GM21360 (cell line): Measurements from ENCODE around the gene PPFIA1.
"Not testable (repeated sequence)": the region's sequence is repeated elsewhere in the genome, so short reads cannot be mapped to it uniquely, and the experiment has no call there.

ENCODE experiments used
- ATAC-seq: cut with Tn5 transposase; IDR thresholded peaks from one replicate; pipeline ENCODE4 v1.9.1; 2021; ENCODE audit warnings: mild to moderate bottlenecking, moderate library complexity; ENCODE audit not compliant: unreplicated experiment

PPFIA1 gene

DNA sequence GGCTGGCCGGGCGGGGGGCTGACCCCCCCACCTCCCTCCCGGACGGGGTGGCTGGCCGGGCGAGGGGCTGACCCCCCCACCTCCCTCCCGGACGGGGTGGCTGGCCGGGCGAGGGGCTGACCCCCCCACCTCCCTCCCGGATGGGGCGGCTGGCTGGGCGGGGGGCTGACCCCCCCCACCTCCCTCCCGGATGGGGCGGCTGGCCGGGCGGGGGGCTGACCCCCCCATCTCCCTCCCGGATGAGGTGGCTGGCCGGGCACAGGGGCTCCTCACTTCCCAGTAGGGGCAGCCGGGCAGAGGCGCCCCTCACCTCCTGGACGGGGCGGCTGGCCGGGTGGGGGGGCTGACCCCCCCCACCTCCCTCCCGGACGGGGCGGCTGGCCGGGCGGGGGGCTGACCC lies 24.7 kb downstream of the PPFIA1 start:
- not testable (repeated sequence) for ATAC-seq

DNA sequence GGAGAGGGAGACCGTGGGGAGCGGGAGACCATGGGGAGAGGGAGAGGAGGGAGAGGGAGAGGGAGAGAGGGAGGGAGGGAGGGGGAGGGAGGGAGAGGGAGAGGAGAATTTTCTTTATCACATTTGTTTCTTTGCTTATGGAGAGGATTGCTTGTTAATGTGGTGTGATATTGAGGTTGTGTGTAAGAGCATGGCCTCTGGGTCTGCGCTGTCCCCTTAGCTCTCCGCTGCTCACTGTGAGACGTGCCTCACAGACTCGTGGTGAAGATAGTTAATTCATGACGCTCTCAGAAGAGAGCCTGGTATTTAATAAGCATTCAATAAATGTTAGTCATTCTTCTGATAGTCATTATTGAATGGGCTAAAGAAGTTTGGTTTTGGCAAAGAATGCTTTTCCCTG lies 26.2 kb downstream of the PPFIA1 start:
- ATAC-seq: no peak

DNA sequence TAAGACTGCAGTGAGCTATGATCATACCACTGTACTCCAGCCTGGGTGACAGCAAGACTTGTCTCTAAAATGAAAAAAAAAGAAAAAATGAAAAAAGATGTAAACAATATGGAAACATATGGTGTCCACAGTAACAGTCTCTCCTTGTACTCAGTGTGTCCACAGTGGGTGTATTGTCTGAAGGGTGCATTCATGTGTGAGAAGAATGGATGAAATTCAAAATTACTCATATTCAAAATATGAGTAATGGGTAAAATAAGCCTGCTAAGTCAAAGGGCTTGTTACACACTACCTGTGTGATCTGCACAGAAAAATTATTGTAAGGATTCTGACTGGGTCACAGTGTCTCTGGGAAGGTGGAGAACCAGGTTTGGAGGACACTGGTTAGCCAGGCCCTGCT lies 26.9 kb downstream of the PPFIA1 start:
- ATAC-seq: no peak

DNA sequence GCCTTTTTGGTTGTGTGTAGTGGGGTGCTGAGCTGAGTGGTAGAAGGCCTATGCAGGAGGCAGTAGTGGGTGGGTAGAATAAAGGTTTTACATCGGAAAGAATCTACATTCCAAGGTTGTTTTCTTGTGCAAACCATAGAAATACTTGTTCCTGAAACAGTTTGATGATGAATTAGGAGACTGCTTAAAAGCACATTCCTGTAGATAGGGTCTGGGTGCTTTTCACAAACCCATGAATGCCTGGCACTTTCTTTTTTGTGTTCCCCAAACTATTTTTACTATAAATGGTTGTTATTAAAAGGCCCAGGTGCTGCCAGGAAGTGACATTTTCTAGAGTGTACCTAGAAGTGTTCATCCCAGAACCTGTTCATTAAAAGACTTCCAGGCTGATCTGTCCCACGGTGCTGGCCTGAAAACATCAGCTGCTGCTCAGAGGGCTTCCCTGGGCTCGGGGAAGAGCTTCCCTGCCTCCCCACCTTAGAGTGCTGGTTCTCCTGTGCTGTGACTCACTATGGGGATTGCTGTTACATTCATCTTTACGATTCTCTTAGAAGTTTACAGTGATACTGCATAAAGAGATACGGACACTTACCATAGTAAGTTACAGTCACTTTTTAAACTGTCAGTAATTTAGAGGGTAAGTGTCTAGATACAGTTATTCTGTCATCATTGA lies 27.9 kb downstream of the PPFIA1 start:
- no peak for ATAC-seq

DNA sequence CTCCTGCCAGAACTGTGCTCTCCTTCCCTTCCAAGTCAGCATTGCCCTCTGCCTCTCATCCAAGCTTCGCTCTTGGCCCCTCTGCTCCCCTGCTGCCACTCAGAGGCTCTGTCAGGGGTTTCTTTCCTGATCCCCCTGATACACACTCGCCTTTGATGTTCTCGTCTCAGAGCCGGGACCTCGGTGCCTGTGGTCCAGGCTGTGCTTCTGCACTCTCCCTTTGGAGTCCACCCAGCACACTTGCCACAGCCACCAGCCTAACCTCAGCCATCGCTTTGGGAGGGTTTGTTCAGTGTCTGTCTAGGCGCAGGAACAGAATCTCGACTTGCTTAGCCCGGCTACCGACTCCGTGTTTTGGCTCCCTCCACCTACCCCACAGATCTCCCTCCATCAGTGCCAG lies 29.1 kb downstream of the PPFIA1 start:
- no peak for ATAC-seq

DNA sequence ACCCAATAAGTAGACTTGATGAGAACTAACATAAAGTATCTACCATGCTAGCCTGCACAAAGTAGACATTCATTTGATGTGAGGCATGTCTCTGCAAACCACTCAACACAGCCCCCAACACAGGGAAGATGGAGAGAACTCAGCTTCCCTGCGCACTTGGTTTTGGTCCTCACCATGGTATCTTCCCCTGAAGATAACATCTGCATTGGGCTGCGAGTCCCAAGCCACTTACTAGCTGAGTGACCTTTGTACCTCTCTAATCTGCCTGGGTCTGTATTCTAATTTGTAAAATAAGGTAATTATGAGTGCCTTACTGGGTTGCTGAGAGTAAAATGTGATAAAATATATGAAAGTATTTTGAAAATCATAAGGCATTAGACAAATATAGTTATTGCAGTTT lies 30.7 kb downstream of the PPFIA1 start:
- ATAC-seq: no peak

DNA sequence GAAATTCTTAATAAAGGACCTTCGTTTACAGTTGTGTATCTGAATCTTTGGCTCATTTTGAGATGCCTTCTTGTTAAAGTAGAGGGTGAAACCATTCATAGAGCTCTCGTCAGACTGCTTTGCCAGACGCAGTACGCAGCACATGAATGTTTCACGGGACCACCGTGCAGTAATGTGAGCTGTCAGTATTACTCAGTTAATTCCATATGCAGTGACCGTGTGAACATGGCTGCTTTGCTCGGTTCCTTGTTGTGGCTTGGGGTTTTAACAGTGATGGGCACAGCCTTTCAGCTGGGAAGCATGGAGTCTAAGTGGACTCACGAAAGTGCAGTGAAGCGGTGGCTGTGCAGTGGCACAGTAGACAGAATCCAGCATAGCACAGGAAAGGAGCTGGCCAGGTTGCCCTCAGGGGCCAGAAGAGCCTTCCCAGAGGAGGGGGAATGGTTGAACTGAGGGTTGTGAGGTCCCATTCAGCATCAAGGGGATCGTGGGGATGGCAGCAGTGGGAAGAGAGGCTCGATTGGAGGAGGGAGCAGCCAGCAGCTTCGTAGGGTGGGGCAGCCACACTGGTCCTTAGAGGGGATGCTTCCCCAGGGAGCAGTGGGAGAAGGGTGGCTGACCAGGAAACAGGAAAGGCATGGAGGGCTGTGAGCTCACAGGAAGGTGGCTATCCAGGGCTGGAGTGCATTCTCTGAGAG lies 31.4 kb downstream of the PPFIA1 start:
- no peak for ATAC-seq

DNA sequence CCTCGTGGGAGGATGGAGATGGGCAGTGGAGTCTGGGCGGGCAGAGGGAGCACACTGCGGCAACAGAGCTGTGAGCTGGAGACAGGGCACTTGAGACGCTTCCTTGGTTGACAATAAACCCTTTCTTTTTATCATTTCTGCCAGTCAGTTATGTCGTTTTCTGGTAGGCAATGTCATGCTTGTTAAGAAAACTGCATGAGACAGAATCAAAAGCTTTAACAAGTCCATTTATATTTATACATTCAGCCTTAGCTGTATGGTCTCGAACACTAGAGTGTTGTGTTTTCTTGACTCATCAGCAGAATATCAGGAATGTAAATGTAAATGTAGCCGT lies 31.9 kb downstream of the PPFIA1 start:
- ATAC-seq: no peak

DNA sequence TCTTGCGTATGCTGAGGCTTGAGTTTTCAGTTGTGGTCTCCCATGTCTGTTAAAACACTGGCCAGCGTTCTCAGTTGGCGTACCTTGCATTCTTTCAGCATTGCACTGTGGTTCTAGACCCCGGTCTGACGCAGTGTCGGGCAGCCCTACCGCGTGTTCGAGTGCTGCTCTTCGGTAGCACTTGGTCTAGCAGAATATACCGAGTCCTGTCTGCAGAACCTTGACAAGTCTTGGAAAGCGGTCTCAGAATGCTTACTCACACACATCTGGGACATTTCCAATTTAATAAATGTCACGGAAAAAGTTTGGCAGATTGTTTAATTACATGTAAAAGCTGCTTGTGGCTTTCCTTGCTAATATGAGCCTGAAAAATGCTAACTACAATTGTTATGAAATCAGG lies 32.6 kb downstream of the PPFIA1 start:
- ATAC-seq: no peak

DNA sequence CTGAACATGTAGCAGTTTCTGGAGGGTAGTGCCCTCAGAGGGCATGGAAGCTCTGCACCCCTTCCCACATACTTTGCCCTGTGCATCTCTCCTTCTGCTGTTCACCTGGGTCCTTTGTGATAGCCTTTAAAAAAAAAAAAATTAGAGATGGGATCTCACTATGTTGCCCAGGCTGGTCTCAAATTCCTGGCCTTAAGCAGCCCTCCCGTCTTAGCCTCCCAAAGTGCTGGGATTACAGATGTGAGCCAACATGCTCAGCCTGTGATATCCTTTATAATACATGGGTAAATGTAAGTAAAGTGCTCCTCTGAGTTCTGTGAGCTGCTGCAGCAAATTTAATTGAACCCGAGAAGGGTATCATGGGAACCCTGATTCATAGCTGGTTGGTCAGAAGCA lies 33.7 kb downstream of the PPFIA1 start:
- ATAC-seq: no peak

DNA sequence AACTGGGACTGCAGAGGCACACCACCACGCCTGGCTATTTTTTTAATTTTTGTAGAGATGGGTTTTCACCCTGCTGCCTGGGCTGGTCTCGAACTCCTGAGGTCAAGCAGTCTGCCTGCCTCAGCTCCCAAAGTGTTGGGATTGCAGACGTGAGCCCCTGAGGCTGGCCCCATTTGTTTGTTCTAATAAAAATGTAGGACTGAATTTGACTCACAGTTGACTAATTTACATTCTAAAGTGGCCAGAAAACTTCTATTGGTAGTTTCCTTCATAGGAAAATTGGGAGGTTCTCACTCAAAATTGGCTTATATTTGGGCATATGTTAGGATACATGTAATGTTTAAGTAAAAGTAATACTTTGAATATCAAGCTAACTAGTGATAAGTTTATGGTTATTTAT lies 35.0 kb downstream of the PPFIA1 start:
- no peak for ATAC-seq

DNA sequence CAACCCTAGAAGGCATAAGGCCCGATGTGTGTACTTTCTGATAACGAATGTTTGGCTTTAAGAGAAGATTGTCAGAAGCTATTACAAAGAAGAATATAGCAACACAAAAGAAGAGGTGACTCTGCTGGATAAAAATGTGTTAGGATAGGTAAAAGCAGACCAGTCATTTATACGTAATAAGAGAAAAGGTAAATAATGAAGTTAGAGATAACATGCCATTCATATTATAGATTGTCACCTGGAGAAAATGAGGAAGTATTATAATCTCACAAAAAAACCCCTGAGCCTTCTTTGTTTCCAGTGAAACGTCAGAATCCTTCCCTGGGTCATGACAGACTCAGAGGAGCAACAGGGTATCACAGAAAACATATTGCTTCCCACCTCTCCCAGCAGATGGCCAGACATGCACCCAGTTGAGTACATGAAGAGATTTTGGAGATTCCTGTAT lies 36.1 kb downstream of the PPFIA1 start:
- no peak for ATAC-seq

DNA sequence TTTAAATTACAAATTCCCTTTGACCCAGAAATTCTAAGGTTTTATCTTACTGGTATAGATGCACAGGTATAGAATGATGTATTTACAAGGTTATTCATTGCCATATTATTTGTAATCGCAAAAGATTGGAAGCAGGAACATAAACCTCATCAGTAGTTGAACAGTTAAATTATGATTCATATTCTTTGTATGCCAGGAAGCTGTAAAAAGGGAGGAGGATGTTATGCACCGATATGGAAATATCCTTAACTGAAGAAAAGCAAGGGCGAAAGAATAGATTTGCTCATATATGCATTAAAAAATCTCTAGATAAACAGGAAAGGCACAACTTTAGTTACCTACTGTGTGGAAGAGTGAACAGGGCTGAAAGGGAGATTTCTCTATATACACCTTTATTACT lies 36.7 kb downstream of the PPFIA1 start:
- ATAC-seq: no peak

DNA sequence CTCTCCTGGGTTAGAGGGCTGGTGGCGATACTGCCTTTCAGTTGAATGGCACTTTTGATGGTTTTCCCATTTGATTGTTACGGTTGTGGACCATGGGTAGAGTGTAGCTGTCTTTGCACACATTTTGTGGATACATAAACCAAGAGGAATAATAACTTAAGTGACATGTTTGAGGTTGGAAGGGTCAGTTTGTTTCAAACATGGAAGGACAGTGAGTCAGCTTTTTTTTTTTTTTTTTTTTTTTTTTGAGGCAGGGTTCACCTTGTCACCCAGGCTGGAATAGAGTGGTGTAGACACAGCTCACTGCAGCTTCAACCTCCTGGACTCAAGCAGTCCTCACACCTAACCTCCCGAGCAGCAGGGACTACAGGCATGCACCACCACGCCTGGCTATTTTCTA lies 41.1 kb downstream of the PPFIA1 start:
- no peak for ATAC-seq

DNA sequence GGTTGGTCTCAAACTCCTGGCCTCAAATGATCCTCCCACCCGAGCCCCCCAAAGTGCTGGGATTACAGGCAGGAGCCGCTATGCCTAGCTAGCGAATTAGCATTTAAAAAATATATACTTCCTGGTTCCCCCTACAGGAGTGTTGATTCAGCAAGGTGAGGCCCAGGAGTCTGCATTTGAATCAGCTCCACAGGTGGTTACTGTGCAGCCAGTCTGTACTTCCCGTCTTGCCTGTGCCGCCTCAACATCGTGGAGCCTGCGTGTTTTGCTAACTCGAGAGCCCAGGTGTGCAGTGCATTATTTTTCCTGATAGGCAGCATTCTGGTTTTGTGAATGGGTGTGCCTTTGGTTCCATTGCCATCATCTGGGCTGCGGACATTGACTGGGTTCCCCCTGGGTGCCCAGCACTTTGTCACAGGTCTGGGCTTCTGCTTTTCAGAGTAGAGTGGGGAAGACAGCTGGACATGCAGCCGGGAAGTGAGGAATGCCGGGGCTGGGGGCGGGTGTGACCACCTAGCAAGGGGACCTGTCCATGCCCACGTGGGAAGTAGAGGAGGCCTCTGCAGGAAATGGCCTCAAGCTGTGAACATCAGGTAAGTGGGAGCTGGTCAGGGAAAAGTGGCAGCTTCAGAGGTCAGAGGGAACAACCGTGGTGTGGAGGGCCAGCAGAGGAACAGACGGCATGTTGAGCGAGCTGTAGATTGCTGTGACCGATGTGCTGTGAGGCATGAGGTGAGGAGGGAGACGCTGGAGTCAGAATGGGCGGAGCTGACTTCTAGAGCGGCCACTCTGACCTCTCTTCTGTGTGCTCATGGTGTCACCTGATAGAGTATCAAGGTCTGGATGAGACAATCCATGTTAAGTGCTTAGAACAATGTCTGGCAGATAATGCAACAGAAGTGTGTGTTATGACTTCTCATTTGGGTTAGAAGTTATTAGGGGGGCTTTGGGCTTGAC lies 42.2 kb downstream of the PPFIA1 start:
- ATAC-seq: no peak

DNA sequence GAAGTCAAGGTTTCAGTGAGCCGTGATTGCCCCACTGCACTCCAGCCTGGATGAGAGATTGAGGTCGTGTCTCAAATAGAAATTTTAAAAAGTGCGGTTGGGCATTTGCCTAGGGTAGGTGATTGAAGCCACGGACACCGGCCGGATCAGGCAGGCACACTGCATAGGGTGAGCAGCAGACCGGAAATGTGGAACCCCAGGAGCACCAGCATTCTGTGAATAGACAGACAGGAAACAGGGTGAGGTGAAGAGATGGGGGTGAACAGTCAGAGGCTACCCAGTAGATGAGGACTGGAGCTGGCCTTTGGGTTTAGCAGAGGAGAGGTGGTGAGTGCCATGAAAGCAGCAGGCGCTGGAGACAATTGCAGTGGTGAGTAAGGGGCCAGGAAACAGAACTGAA lies 43.5 kb downstream of the PPFIA1 start:
- no peak for ATAC-seq

DNA sequence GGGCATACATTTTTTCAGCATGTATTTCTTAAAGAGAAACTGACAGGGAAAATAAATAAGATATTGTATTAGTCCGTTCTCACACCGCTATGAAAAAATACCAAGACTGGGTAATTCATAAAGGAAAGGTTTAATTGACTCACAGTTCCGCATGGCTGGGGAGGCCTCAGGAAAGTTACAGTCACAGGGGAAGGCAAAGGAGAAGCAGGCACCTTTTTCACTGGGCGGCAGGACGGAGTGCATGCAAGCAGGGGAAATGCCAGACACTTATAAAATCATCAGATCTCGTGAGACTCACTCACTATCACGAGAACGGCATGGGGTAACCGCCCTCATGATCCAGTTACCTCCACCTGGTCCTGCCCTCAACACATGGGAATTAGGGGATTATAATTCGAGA lies 44.2 kb downstream of the PPFIA1 start:
- no peak for ATAC-seq

DNA sequence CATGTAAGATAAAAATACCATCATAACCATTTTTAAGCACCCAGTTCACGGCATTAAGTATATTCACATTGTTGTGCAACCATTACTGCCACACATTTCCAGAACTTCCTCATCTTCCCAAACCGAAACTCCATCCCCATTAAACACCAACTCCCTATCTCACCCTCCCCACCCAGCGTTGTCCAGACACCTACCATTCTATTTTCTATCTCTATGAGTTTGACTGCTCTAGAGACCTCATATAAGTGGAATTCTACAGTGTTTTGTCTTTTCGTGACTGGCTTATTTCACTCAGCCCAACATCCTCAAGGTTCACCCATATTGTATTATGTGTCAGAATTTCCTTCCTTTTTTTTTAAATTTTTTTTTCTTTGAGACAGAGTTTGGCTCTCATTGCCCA lies 45.2 kb downstream of the PPFIA1 start:
- no peak for ATAC-seq

DNA sequence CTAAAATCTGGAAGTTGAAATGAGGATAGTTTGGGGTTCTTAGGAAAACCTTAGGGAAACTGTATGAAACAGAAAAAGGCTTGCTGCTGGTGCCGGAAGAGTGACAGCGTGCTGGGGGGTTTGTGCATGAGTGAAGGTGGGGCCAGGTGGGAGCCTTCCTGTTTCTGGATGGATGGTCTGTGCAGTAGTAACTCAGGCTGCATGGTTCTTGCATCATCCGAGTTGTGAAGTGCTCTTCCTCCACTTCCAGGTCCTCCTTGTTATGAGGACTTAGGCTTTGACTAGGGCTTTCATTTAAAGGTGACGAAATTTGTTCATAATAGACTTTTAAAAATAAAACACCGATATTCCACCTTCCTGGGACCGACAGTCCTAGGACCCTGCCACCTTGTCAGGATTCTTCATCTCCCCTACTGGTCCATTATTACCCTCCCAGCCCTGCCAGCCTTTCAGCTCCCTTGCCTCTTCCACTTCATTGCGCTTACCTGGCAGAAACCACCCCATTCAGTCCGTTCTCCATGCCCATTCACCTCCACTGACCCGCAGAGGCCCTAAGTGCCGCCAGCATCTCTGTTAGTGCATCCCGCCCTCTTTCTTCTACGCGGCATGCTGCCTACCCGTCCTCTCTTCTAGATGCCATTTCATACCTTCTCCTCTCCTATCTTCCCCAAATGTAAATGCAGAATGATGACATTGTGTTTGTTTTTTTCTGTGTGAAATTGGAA lies 47.3 kb downstream of the PPFIA1 start:
- ATAC-seq: no peak

DNA sequence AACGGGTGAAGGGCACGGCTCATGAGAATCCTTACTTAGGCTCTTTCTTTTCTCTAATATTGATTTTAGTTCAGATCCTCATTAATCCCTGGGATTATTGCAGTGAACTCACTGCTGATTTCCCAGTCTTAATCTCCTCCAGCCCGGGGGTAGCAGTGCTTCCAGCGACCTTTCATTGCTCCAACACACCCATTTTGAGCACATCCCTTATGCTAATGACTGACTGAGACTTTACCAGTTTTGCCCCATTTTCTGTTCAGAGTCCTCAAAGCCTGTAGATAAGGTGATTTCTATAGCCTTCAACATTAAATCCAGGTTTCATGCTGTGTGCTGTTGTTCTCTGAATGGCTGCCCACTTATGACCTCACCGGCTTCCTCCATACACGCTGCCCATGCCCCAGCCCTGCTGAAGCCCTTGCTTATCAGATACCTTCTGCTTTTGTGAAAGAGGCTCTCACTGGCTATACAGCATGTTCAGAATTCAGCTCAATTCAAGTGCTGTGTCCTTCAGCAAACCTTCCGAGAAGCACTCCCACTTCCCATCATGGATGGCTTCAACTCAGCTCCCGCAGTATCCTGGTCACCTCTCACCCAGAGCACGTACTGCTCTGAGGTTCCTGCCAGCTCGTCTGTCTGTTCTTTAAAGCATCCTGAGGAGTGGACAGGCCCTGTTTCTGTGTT lies 49.0 kb downstream of the PPFIA1 start:
- ATAC-seq: no peak

DNA sequence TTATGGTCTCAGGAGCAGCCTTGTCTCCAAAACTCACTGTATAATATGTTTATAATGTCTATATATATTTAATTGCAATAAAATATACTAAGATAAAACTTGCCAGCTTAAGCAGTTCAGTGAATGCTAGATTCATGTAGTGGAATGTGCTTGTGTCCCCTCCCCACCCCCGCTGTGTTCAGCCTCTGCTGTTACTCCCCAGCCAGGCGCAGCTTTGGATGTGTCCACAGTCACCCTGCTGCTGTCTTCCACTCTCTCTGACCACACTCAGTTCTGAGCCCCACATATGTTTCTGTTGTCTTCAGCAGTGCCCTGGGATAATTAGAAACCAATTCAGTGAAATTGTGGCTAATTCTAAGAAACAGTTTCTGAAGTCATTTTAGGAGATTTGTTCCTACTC lies 52.2 kb downstream of the PPFIA1 start:
- no peak for ATAC-seq
